NT2/D1 (cell line): ENCODE results near the gene RAPGEF4.

ENCODE experiments used
- SUZ12 ChIP-seq: IDR thresholded peaks from 2 replicates; pipeline ENCODE4 v1.6.1; 2011; ENCODE audit not compliant: insufficient read length, insufficient read depth; ENCODE audit errors: extremely low read depth
- YY1 ChIP-seq: IDR thresholded peaks from 2 replicates; pipeline ENCODE4 v1.6.1; 2011; ENCODE audit not compliant: insufficient read length, insufficient read depth
- ZNF274 ChIP-seq: IDR thresholded peaks from 2 replicates; pipeline ENCODE4 v1.6.1; 2011; ENCODE audit warnings: mild to moderate bottlenecking, low read depth, low read length

GRCh38 chr2:172726172-172726735 lies 9.4 kb upstream of the RAPGEF4 start:
- TF ChIP-seq YY1 (no peak), ZNF274 (no peak), SUZ12 (no peak)
